ENCODE measurements around the gene IRF1. TPM values are rescaled to one million over a fixed set of nuclear protein-coding genes. Genes with fewer than 3 reads are reported as not detected.

IRF1 gene
- polyA plus RNA-seq, 4 donors, result 51.7 to 80.5 (median 59.0) TPM

DNA sequence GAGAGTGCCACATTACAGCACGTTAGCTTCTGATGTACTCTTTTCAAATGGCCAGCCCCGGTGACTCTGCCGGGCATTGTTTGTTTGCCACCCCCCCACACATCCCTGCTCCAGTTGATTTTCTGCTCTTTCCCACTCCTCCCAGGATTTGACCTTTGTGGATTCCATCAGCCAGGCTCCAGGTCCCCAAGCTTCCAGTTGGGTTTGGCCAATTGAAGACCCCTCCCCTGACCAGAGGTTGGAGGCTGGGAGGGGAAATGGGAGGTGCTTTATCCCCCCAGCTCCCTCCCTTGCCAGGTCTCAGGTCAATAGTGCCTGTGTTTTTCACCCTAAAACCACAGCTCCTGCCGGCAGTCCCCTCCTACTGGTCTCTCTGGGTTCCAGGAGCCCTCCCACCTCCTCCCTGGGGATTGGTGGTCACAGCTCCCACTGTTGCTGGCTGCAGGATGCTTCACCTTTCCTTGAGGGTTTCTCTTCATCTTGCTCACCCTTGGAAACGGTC is 34.9 kb downstream of the IRF1 start:
- DNase-seq (no peak), FAIRE-seq (no peak)
- Histone ChIP-seq H3K27me3 (ENCODE audit: control insufficient read depth in 3 of 3, insufficient read depth in 3 of 3, low read length in 3 of 3) (no peaks in the 10 kb centered on the region), H3K4me3 (ENCODE audit: low read depth in 1 of 3, low read length in 3 of 3) (no peak overlapping the region), H3K4me1 (ENCODE audit: control insufficient read depth in 3 of 3, insufficient read depth in 2 of 3, low read depth in 1 of 3, low read length in 2 of 3) (peaks cover 29 to 48% (median 31%) of the 10 kb centered on the region in 3 donors), H3K27ac (ENCODE audit: low read depth in 1 of 3, low read length in 2 of 3) (peak overlapping the region; percentile 83 to 99 (median 96)), H3K9me3 (ENCODE audit: control insufficient read depth in 2 of 2, insufficient read depth in 1 of 2, low read depth in 1 of 2, low read length in 1 of 2) (no peaks in the 10 kb centered on the region), H3K36me3 (ENCODE audit: control insufficient read depth in 3 of 3, insufficient read depth in 2 of 3, low read depth in 1 of 3, low read length in 3 of 3) (peaks cover 0 to 47% (median 3%) of the 10 kb centered on the region in 3 donors)
- 28 to 45% (median 31%) methylated on average over 5 of the region's 5 CpGs for WGBS, 3 donors

DNA sequence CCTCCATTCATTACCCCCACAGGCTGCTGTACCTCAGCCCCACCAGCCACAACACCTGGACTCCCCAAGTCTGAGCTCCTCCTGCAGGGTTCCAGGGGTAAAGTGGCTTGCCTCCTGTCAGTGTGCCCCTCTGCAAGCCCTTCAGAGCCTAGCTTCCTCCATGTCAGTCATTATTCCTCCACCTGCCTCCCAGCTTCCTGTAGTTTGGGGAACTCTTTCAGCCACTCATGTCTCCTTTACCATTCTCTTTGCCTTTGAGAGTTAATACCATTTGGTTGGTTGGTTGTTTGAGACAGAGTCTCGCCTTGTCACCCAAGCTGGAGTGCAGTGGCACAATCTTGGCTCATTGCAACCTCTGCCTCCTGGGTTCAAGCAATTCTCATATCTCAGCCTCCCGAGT is 36.2 kb downstream of the IRF1 start:
- WGBS, 3 donors, result 98 to 100% (median 100%) methylated on average over 2 of the region's 2 CpGs
- Histone ChIP-seq H3K27ac (ENCODE audit: low read depth in 1 of 3, low read length in 2 of 3) (peak overlapping the region in 2 of 3 donors; percentile 27 to 47), H3K4me3 (ENCODE audit: low read depth in 1 of 3, low read length in 3 of 3) (no peak overlapping the region), H3K36me3 (ENCODE audit: control insufficient read depth in 3 of 3, insufficient read depth in 2 of 3, low read depth in 1 of 3, low read length in 3 of 3) (peaks cover 0 to 44% (median 3%) of the 10 kb centered on the region in 3 donors), H3K9me3 (ENCODE audit: control insufficient read depth in 2 of 2, insufficient read depth in 1 of 2, low read depth in 1 of 2, low read length in 1 of 2) (no peaks in the 10 kb centered on the region), H3K27me3 (ENCODE audit: control insufficient read depth in 3 of 3, insufficient read depth in 3 of 3, low read length in 3 of 3) (no peaks in the 10 kb centered on the region), H3K4me1 (ENCODE audit: control insufficient read depth in 3 of 3, insufficient read depth in 2 of 3, low read depth in 1 of 3, low read length in 2 of 3) (peaks cover 21 to 35% (median 24%) of the 10 kb centered on the region in 3 donors)
- DNase-seq (no peak), FAIRE-seq (no peak)

DNA sequence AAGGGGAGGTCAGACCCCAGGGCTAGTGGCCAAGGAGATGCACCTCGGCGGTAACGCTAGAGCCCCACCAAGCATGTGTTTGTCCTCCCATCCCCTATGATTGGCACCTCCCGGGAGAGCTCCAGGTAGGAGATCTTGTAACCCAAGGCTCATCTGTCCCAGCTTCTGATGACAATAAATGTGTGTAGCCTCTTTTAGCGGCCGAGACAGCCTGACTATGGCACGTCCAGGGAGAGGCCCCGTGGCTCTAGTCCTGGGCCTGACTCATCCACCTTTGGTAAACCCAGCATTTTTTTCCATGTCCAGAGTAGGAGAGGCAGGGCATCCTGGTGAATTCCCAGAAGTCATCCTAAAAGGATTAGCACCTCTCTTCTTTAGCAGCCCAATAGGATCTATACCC is 39.2 kb downstream of the IRF1 start:
- H3K4me3 ChIP-seq (ENCODE audit: low read depth in 1 of 3, low read length in 3 of 3), result no peak overlapping the region
- no peak overlapping the region for H3K27ac ChIP-seq (ENCODE audit: low read depth in 1 of 3, low read length in 2 of 3)
- WGBS, 3 donors, result 87 to 95% (median 88%) methylated on average over 8 of the region's 8 CpGs
- peaks cover 0 to 45% (median 3%) of the 10 kb centered on the region in 3 donors for H3K36me3 ChIP-seq (ENCODE audit: control insufficient read depth in 3 of 3, insufficient read depth in 2 of 3, low read depth in 1 of 3, low read length in 3 of 3)
- H3K27me3 ChIP-seq (ENCODE audit: control insufficient read depth in 3 of 3, insufficient read depth in 3 of 3, low read length in 3 of 3), result no peaks in the 10 kb centered on the region
- DNase-seq, result no peak
- FAIRE-seq, result no peak
- no peaks in the 10 kb centered on the region for H3K9me3 ChIP-seq (ENCODE audit: control insufficient read depth in 2 of 2, insufficient read depth in 1 of 2, low read depth in 1 of 2, low read length in 1 of 2)
- H3K4me1 ChIP-seq (ENCODE audit: control insufficient read depth in 3 of 3, insufficient read depth in 2 of 3, low read depth in 1 of 3, low read length in 2 of 3), result peaks cover 12 to 18% (median 16%) of the 10 kb centered on the region in 3 donors

DNA sequence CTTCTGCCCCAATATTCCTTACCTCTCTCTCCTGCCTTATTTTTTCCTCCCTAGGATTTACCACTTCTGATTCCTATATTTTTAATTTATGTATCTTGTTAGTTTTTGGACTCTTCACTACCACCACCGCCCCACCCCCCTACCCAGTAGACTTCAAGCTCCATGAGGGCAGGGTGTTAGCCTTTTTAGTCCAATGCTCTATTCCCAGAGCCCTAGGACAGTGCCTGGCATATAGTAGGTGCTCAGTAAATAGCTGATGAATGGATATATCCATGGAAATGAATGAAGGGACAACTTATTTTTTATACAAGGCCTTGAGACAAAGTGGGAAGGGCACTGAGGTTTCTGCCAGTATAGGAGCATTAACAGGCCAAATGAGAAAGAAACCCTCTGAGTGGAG is 41.5 kb downstream of the IRF1 start:
- H3K27ac ChIP-seq (ENCODE audit: low read depth in 1 of 3, low read length in 2 of 3), result peak overlapping the region in 1 of 3 donors; percentile 26
- no peaks in the 10 kb centered on the region for H3K9me3 ChIP-seq (ENCODE audit: control insufficient read depth in 2 of 2, insufficient read depth in 1 of 2, low read depth in 1 of 2, low read length in 1 of 2)
- H3K4me1 ChIP-seq (ENCODE audit: control insufficient read depth in 3 of 3, insufficient read depth in 2 of 3, low read depth in 1 of 3, low read length in 2 of 3), result peaks cover 8 to 20% (median 19%) of the 10 kb centered on the region in 3 donors
- DNase-seq (no peak), FAIRE-seq (no peak)
- H3K4me3 ChIP-seq (ENCODE audit: low read depth in 1 of 3, low read length in 3 of 3), result no peak overlapping the region
- peaks cover 0 to 38% (median 3%) of the 10 kb centered on the region in 3 donors for H3K36me3 ChIP-seq (ENCODE audit: control insufficient read depth in 3 of 3, insufficient read depth in 2 of 3, low read depth in 1 of 3, low read length in 3 of 3)
- no peaks in the 10 kb centered on the region for H3K27me3 ChIP-seq (ENCODE audit: control insufficient read depth in 3 of 3, insufficient read depth in 3 of 3, low read length in 3 of 3)
- WGBS, 3 donors, result 96 to 100% (median 97%) methylated on average over 1 of the region's 1 CpG

DNA sequence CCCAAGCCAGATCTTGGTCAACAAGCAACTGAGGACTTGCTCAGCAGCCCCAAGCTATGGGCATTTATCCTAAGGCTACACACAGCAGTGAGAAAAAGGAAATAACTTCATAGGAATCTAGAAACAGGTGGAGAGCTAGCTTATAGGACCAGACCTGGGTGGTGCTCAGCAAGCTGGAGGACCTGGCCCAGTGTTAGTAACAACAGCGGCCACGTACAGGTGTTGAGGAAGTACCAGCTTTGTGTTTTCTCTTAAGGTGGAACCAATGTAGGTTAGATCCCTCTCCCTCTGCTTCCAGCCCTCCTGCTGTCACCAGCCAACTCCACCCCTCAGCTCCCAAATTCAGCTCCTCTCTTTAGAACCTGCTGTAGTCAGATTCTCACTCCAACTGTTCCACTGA is 43.4 kb downstream of the IRF1 start:
- H3K4me3 ChIP-seq (ENCODE audit: low read depth in 1 of 3, low read length in 3 of 3), result no peak overlapping the region
- H3K27me3 ChIP-seq (ENCODE audit: control insufficient read depth in 3 of 3, insufficient read depth in 3 of 3, low read length in 3 of 3), result no peaks in the 10 kb centered on the region
- no peak for DNase-seq
- peaks cover 0 to 35% (median 3%) of the 10 kb centered on the region in 3 donors for H3K36me3 ChIP-seq (ENCODE audit: control insufficient read depth in 3 of 3, insufficient read depth in 2 of 3, low read depth in 1 of 3, low read length in 3 of 3)
- peak overlapping the region in 2 of 3 donors; percentile 59 to 69 for H3K27ac ChIP-seq (ENCODE audit: low read depth in 1 of 3, low read length in 2 of 3)
- 13 to 57% (median 39%) methylated on average over 2 of the region's 2 CpGs for WGBS, 3 donors
- H3K9me3 ChIP-seq (ENCODE audit: control insufficient read depth in 2 of 2, insufficient read depth in 1 of 2, low read depth in 1 of 2, low read length in 1 of 2), result no peaks in the 10 kb centered on the region
- peaks cover 11 to 22% (median 18%) of the 10 kb centered on the region in 3 donors for H3K4me1 ChIP-seq (ENCODE audit: control insufficient read depth in 3 of 3, insufficient read depth in 2 of 3, low read depth in 1 of 3, low read length in 2 of 3)
- no peak for FAIRE-seq

DNA sequence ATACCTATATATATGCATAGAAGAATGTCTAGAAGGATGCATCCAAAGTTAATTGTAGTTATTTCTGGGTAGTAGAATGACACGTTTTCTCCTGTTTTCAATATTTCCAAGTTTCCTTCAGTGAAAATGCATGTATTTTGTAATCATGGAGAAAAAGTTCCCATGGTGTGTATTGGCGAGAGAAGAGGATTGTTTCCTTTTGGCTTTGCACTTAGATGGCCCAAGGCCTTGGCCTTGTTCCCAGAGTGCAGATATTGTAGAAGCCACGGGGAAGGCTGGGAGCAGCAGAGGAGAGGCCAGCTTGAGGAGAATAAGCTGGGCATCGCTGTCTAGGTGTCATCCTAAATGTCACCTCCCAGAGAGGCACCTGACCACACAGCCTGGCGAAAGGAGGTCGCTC is 44.0 kb downstream of the IRF1 start:
- Histone ChIP-seq H3K9me3 (ENCODE audit: control insufficient read depth in 2 of 2, insufficient read depth in 1 of 2, low read depth in 1 of 2, low read length in 1 of 2) (no peaks in the 10 kb centered on the region), H3K27me3 (ENCODE audit: control insufficient read depth in 3 of 3, insufficient read depth in 3 of 3, low read length in 3 of 3) (no peaks in the 10 kb centered on the region), H3K4me1 (ENCODE audit: control insufficient read depth in 3 of 3, insufficient read depth in 2 of 3, low read depth in 1 of 3, low read length in 2 of 3) (peaks cover 11 to 22% (median 22%) of the 10 kb centered on the region in 3 donors), H3K27ac (ENCODE audit: low read depth in 1 of 3, low read length in 2 of 3) (peak overlapping the region in 2 of 3 donors; percentile 59 to 69), H3K4me3 (ENCODE audit: low read depth in 1 of 3, low read length in 3 of 3) (no peak overlapping the region), H3K36me3 (ENCODE audit: control insufficient read depth in 3 of 3, insufficient read depth in 2 of 3, low read depth in 1 of 3, low read length in 3 of 3) (peaks cover 0 to 34% (median 3%) of the 10 kb centered on the region in 3 donors)
- DNase-seq (peak in 1 of 2 donors; percentile 46), FAIRE-seq (no peak)
- WGBS, 3 donors, result 43 to 50% (median 48%) methylated on average over 6 of the region's 6 CpGs

DNA sequence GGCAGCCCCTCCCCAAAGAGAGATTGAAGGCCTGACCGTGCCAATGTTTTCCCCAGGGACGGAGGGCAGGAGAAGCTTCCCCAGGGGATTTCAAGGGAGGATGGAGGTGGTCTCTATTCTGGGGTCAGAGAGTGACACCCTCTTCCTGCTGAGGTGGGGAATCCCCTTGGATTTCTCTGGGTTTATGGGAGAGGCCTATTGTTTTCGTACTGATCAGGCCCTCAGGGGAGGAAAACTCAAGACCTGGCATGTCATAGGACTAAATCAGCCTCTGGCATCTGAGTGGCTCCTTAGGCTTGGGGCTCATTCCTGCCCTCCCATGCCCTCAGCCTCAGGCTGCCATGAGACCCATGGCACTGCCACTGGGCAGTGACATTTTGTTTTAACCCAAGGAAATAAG is 44.6 kb downstream of the IRF1 start:
- DNase-seq, result no peak
- H3K27me3 ChIP-seq (ENCODE audit: control insufficient read depth in 3 of 3, insufficient read depth in 3 of 3, low read length in 3 of 3), result no peaks in the 10 kb centered on the region
- 30 to 85% (median 65%) methylated on average over 3 of the region's 3 CpGs for WGBS, 3 donors
- peaks cover 11 to 23% (median 22%) of the 10 kb centered on the region in 3 donors for H3K4me1 ChIP-seq (ENCODE audit: control insufficient read depth in 3 of 3, insufficient read depth in 2 of 3, low read depth in 1 of 3, low read length in 2 of 3)
- peaks cover 0 to 32% (median 0%) of the 10 kb centered on the region in 3 donors for H3K36me3 ChIP-seq (ENCODE audit: control insufficient read depth in 3 of 3, insufficient read depth in 2 of 3, low read depth in 1 of 3, low read length in 3 of 3)
- no peak overlapping the region for H3K4me3 ChIP-seq (ENCODE audit: low read depth in 1 of 3, low read length in 3 of 3)
- FAIRE-seq, result no peak
- peak overlapping the region in 1 of 3 donors; percentile 66 for H3K27ac ChIP-seq (ENCODE audit: low read depth in 1 of 3, low read length in 2 of 3)
- no peaks in the 10 kb centered on the region for H3K9me3 ChIP-seq (ENCODE audit: control insufficient read depth in 2 of 2, insufficient read depth in 1 of 2, low read depth in 1 of 2, low read length in 1 of 2)

DNA sequence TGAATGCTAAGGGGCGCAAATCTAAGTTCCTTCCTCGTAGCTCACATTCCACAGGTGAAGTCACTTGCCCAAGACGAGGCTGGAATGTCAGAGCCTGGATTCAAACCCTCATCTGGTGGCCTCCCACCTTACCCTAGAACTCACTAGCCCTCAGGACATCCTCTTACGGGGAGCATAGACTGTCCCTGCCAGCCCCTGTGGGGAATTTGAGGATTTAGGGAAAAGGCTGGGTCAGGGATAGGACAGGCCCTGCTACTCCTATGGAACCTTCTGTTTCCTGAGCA is 45.0 kb downstream of the IRF1 start:
- WGBS, 3 donors, result 79 to 91% (median 80%) methylated on average over 4 of the region's 4 CpGs
- FAIRE-seq (no peak), DNase-seq (no peak)
- peak overlapping the region in 1 of 3 donors; percentile 66 for H3K27ac ChIP-seq (ENCODE audit: low read depth in 1 of 3, low read length in 2 of 3)
- no peaks in the 10 kb centered on the region for H3K9me3 ChIP-seq (ENCODE audit: control insufficient read depth in 2 of 2, insufficient read depth in 1 of 2, low read depth in 1 of 2, low read length in 1 of 2)
- H3K27me3 ChIP-seq (ENCODE audit: control insufficient read depth in 3 of 3, insufficient read depth in 3 of 3, low read length in 3 of 3), result no peaks in the 10 kb centered on the region
- peaks cover 0 to 32% (median 0%) of the 10 kb centered on the region in 3 donors for H3K36me3 ChIP-seq (ENCODE audit: control insufficient read depth in 3 of 3, insufficient read depth in 2 of 3, low read depth in 1 of 3, low read length in 3 of 3)
- peaks cover 11 to 23% (median 22%) of the 10 kb centered on the region in 3 donors for H3K4me1 ChIP-seq (ENCODE audit: control insufficient read depth in 3 of 3, insufficient read depth in 2 of 3, low read depth in 1 of 3, low read length in 2 of 3)
- H3K4me3 ChIP-seq (ENCODE audit: low read depth in 1 of 3, low read length in 3 of 3), result no peak overlapping the region

Measured in small intestine (tissue), 7 donors.